Activated naive CD8-positive, alpha-beta T cell (primary cell): ENCODE results near the gene PPP2R5A.

Experiments used
- H3K27ac Mint-ChIP-seq: one replicate; pipeline ENCODE4 v1.8.0; 2021; ENCODE audit warnings: mixed read lengths
- H3K27me3 Mint-ChIP-seq: one replicate; pipeline ENCODE4 v1.8.0; 2021; ENCODE audit warnings: mixed read lengths
- H3K36me3 Mint-ChIP-seq: one replicate; pipeline ENCODE4 v1.8.0; 2021; ENCODE audit warnings: mixed read lengths
- H3K4me1 Mint-ChIP-seq: one replicate; pipeline ENCODE4 v1.8.0; 2021; ENCODE audit warnings: low read depth, mixed read lengths
- H3K4me3 Mint-ChIP-seq: one replicate; pipeline ENCODE4 v1.8.0; 2021; ENCODE audit warnings: mild to moderate bottlenecking, mixed read lengths
- H3K9me3 Mint-ChIP-seq: one replicate; pipeline ENCODE4 v1.8.0; 2021; ENCODE audit warnings: low read depth, mixed read lengths

The PPP2R5A gene

GRCh38 chr1:212256369-212256768 is 28.8 kb upstream of the PPP2R5A start:
- H3K36me3 Mint-ChIP-seq, result no peaks in the 10 kb centered on the region
- H3K4me3 Mint-ChIP-seq, result peak overlapping the region; percentile 46
- H3K4me1 Mint-ChIP-seq, result peaks cover 70% of the 10 kb centered on the region
- H3K27me3 Mint-ChIP-seq, result no peaks in the 10 kb centered on the region
- H3K27ac Mint-ChIP-seq, result peak overlapping the region; percentile 68
- H3K9me3 Mint-ChIP-seq, result no peaks in the 10 kb centered on the region

- Mint-ChIP-seq H3K27ac (no peak overlapping the region), H3K4me1 (peaks cover 69% of the 10 kb centered on the region)
These were observed 28.1 kb upstream of the PPP2R5A start for GRCh38 chr1:212257157-212257556.

GRCh38 chr1:212259693-212260480 is 25.3 kb upstream of the PPP2R5A start:
- H3K36me3 Mint-ChIP-seq, result no peaks in the 10 kb centered on the region
- no peaks in the 10 kb centered on the region for H3K9me3 Mint-ChIP-seq
- peaks cover 47% of the 10 kb centered on the region for H3K4me1 Mint-ChIP-seq
- H3K27ac Mint-ChIP-seq, result no peak overlapping the region
- H3K27me3 Mint-ChIP-seq, result no peaks in the 10 kb centered on the region
- no peak overlapping the region for H3K4me3 Mint-ChIP-seq

More at GRCh38 chr1:212257157-212257556, 28.1 kb upstream of the PPP2R5A start:
- no peaks in the 10 kb centered on the region for H3K27me3 Mint-ChIP-seq
- no peaks in the 10 kb centered on the region for H3K9me3 Mint-ChIP-seq
- no peaks in the 10 kb centered on the region for H3K36me3 Mint-ChIP-seq
- no peak overlapping the region for H3K4me3 Mint-ChIP-seq

- H3K27ac Mint-ChIP-seq, result no peak overlapping the region
- H3K9me3 Mint-ChIP-seq, result no peaks in the 10 kb centered on the region
- no peak overlapping the region for H3K4me3 Mint-ChIP-seq
- no peaks in the 10 kb centered on the region for H3K27me3 Mint-ChIP-seq
- H3K36me3 Mint-ChIP-seq, result no peaks in the 10 kb centered on the region
- peaks cover 38% of the 10 kb centered on the region for H3K4me1 Mint-ChIP-seq
These were observed 24.5 kb upstream of the PPP2R5A start for GRCh38 chr1:212260557-212261355.

GRCh38 chr1:212261361-212261929 is 23.8 kb upstream of the PPP2R5A start:
- no peaks in the 10 kb centered on the region for H3K36me3 Mint-ChIP-seq
- no peaks in the 10 kb centered on the region for H3K27me3 Mint-ChIP-seq
- H3K27ac Mint-ChIP-seq, result no peak overlapping the region
- H3K4me3 Mint-ChIP-seq, result no peak overlapping the region
- H3K9me3 Mint-ChIP-seq, result no peaks in the 10 kb centered on the region
- H3K4me1 Mint-ChIP-seq, result peaks cover 31% of the 10 kb centered on the region

- H3K4me3 Mint-ChIP-seq, result no peak overlapping the region
These were observed 18.2 kb upstream of the PPP2R5A start for GRCh38 chr1:212267017-212267416.

DNA sequence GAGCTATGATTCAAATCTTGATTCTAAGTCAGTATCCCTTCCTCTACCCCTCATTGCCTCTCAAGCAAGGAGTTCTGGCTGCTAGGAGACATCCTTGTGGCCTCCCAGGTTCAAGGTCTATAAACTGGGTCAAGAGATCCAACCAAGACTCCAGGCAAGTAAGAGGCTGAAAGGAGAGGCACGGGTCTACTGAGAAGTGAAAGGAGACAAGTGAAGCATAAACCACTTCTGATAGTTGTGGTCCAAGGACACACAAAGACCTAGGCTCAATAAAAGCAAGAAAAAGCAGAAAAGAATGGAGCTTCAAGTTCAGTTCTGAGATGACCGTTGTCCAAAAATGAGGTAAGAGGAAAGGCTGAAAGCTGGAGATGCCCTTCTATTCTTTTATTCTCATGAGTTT is 17.8 kb upstream of the PPP2R5A start:
- Mint-ChIP-seq H3K27ac (no peak overlapping the region), H3K36me3 (no peaks in the 10 kb centered on the region), H3K4me3 (no peak overlapping the region), H3K4me1 (no peaks in the 10 kb centered on the region), H3K27me3 (no peaks in the 10 kb centered on the region), H3K9me3 (no peaks in the 10 kb centered on the region)

More at GRCh38 chr1:212267017-212267416, 18.2 kb upstream of the PPP2R5A start:
- Mint-ChIP-seq H3K27ac (no peak overlapping the region), H3K9me3 (no peaks in the 10 kb centered on the region), H3K4me1 (peaks cover 2% of the 10 kb centered on the region), H3K27me3 (no peaks in the 10 kb centered on the region), H3K36me3 (no peaks in the 10 kb centered on the region)

DNA sequence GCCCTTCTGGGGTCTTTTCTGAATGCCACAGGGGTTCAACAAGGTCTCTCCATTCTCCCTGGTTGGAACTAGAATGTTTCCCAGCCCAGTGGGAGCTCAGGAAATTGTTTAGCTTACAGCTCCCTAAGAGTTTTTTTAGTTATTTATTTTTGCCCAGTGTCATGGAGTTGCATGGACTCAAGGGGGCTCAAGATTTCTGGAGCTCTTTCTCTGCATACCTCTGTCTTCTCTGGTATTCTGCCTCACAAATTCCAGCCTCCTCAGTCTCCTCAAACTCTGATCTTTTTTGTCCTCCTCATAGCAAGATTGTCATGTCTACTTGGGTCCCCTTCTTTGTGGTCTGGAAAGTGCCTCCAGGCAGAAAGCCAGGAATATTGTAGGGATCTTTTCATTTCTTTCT is 15.9 kb upstream of the PPP2R5A start:
- no peaks in the 10 kb centered on the region for H3K9me3 Mint-ChIP-seq
- no peaks in the 10 kb centered on the region for H3K27me3 Mint-ChIP-seq
- no peaks in the 10 kb centered on the region for H3K36me3 Mint-ChIP-seq
- no peaks in the 10 kb centered on the region for H3K4me1 Mint-ChIP-seq
- no peak overlapping the region for H3K4me3 Mint-ChIP-seq
- no peak overlapping the region for H3K27ac Mint-ChIP-seq

GRCh38 chr1:212270564-212270963 is 14.6 kb upstream of the PPP2R5A start:
- no peak overlapping the region for H3K4me3 Mint-ChIP-seq
- H3K27ac Mint-ChIP-seq, result no peak overlapping the region
- H3K9me3 Mint-ChIP-seq, result no peaks in the 10 kb centered on the region
- no peaks in the 10 kb centered on the region for H3K36me3 Mint-ChIP-seq
- H3K27me3 Mint-ChIP-seq, result no peaks in the 10 kb centered on the region
- no peaks in the 10 kb centered on the region for H3K4me1 Mint-ChIP-seq

DNA sequence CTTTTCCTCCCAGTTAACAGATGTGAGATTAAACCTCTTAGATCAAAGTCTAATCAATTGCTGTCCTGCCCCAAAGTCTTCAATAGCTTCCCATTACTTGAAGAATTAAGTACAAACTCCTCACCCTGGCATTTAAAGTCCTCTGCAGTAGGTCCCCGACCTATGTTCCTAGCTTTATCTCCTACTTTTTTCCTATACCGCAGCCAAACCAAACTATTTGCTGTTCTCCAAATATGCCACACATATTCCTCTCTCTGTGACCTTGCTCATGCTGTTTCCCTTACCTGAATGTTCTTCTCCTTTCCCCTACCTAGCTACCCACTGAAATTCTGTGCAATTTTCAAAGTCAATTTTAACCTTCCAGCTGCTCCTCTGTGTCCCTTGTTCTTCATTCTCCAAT is 14.0 kb upstream of the PPP2R5A start:
- Mint-ChIP-seq H3K4me3 (no peak overlapping the region), H3K27me3 (no peaks in the 10 kb centered on the region), H3K36me3 (no peaks in the 10 kb centered on the region), H3K27ac (no peak overlapping the region), H3K9me3 (no peaks in the 10 kb centered on the region), H3K4me1 (no peaks in the 10 kb centered on the region)

GRCh38 chr1:212271823-212272485 is 13.3 kb upstream of the PPP2R5A start:
- H3K4me3 Mint-ChIP-seq, result no peak overlapping the region
- no peaks in the 10 kb centered on the region for H3K4me1 Mint-ChIP-seq
- H3K27me3 Mint-ChIP-seq, result no peaks in the 10 kb centered on the region
- no peaks in the 10 kb centered on the region for H3K36me3 Mint-ChIP-seq
- no peaks in the 10 kb centered on the region for H3K9me3 Mint-ChIP-seq
- no peak overlapping the region for H3K27ac Mint-ChIP-seq

DNA sequence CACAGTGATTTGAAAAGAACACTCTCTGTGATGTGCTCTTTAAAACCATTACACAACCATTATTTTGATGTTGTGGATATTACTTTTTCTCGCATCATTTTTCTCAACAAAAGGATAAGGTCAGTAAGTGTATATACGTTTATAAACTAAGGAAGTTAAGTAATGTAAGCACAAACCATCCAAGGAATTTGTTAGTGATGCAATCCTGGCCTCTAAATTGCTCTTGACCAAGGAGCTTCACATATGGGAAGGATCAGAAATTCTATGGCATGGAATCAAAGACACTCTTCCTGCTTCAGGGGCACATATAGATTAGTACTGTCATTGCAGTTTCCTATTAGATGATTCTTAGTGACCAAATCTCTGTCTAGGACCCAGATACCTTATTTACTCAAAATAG is 3.6 kb upstream of the PPP2R5A start:
- H3K27me3 Mint-ChIP-seq, result no peaks in the 10 kb centered on the region
- H3K4me1 Mint-ChIP-seq, result peaks cover 17% of the 10 kb centered on the region
- H3K4me3 Mint-ChIP-seq, result no peak overlapping the region
- H3K36me3 Mint-ChIP-seq, result no peaks in the 10 kb centered on the region
- H3K27ac Mint-ChIP-seq, result no peak overlapping the region
- no peaks in the 10 kb centered on the region for H3K9me3 Mint-ChIP-seq

DNA sequence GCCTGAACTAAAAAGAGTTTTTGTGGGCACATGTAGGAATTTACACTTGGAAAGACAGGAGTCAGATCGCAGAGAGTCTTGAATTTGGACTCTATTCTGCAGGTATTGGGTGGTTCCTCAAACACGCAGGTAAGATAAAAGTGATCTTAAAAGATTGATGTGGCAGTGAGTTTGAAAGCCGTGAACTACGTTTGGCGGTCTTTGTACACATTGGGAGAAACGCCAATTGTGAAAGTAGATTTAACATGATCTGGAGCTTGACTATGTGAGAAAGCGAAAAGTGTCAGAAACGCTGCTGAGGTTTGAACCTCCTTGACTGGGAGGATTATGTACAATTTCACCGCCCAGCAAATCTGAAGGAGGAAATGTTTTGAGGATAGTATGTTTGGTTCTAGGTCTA is 1.5 kb upstream of the PPP2R5A start:
- Mint-ChIP-seq H3K27ac (peak overlapping the region; percentile 96), H3K4me1 (peaks cover 29% of the 10 kb centered on the region), H3K4me3 (peak overlapping the region; percentile 96), H3K9me3 (no peaks in the 10 kb centered on the region), H3K36me3 (no peaks in the 10 kb centered on the region), H3K27me3 (no peaks in the 10 kb centered on the region)

DNA sequence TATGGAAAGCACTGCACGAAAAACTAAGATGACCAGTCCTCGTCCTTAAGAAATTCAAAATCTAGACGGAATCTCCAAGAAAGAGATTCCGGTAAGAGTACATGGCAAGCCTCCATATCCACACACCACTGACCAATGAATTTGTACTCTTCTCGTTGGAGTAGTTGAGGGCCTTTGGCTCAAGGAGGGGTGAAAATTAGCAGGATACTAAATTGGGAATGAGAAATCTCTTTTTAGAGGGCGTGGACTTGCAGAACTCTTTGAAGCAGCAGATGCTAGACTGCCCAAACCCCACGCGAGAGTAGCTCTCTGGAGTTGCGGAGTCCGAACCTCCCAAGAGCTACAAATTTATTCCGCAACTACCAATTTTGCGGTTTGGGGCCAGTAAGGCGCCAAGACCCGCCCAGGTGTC is 872 bp upstream of the PPP2R5A start:
- Mint-ChIP-seq H3K36me3 (no peaks in the 10 kb centered on the region), H3K9me3 (no peaks in the 10 kb centered on the region), H3K4me3 (peak overlapping the region; percentile 96), H3K27ac (peak overlapping the region; percentile 96), H3K27me3 (no peaks in the 10 kb centered on the region), H3K4me1 (peaks cover 34% of the 10 kb centered on the region)
